ENCODE data around the gene PADI1. TPM values are rescaled to one million over a fixed set of nuclear protein-coding genes. Genes with fewer than 3 reads are reported as not detected.

Gene PADI1
- total RNA-seq, 1 experiment from 2014 or later = 0.24 TPM

DNA sequence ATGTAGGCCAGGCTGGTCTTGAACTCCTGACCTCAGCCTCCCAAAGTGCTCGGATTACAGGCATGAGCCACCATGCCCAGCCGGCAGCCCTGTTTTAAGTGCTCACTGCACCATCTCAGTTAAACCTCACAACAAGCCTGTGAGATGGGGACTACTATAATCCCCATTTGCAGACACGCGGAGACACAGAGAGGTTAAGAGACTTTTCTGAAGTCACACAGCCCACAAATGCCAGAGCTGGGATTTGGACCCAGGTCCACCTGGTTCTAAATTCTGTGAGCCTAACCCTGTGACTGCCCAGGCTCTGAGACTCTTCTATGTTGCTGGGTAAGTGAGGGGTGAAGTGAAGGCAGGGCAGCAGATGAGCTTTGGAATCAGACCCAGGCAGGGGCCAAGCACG lies 6.4 kb downstream of the PADI1 start:
- DNase-seq = no peak
- Mint-ChIP-seq H3K4me3 (no peak overlapping the region), H3K27ac (no peak overlapping the region), H3K36me3 (ENCODE audit: insufficient read depth in 1 of 3, low read depth in 3 of 3) (no peaks in the 10 kb centered on the region), H3K9me3 (no peaks in the 10 kb centered on the region), H3K27me3 (ENCODE audit: low read depth) (peaks cover 6% of the 10 kb centered on the region), H3K4me1 (peaks cover 38 to 47% of the 10 kb centered on the region in 2 experiments)
- Histone ChIP-seq H3K23me2 (ENCODE audit: insufficient read length, low read depth, low read length, poor library complexity, severe bottlenecking) (no peaks in the 10 kb centered on the region), H3K4me1 (ENCODE audit: insufficient read depth, low read length) (no peaks in the 10 kb centered on the region; the same call in 1 of the 2 replicates), H3K27ac (ENCODE audit: insufficient read length, low read depth, low read length) (no peak overlapping the region), H4K20me1 (ENCODE audit: control insufficient read depth, insufficient read depth, insufficient read length) (no peaks in the 10 kb centered on the region), H3K79me1 (ENCODE audit: insufficient read depth, low read depth, low read length, poor library complexity, severe bottlenecking) (no peaks in the 10 kb centered on the region), H3K23ac (ENCODE audit: insufficient read length, low read depth, low read length) (no peak overlapping the region), H3K9me3 (ENCODE audit: control insufficient read depth, low read depth, low read length) (no peaks in the 10 kb centered on the region), H3T11ph (ENCODE audit: low read length) (no peak overlapping the region), H3K14ac (ENCODE audit: insufficient read depth, low read length) (no peak overlapping the region), H2AFZ (ENCODE audit: low read length) (no peak overlapping the region), H2BK5ac (ENCODE audit: insufficient read length, low read length) (no peak overlapping the region), H3K18ac (ENCODE audit: insufficient read length, low read depth, low read length) (no peak overlapping the region), H2BK12ac (ENCODE audit: insufficient read length, low read depth, low read length) (no peak overlapping the region), H3K56ac (ENCODE audit: insufficient read length, low read depth, low read length) (no peak overlapping the region), H3K79me2 (ENCODE audit: insufficient read depth, low read length) (no peaks in the 10 kb centered on the region), H4K8ac (replicated peaks; ENCODE audit: insufficient read length, low read depth, low read length) (no peak overlapping the region), H4K5ac (ENCODE audit: insufficient read length, low read depth, low read length) (no peak overlapping the region), H2BK120ac (ENCODE audit: low read depth, low read length, poor library complexity, severe bottlenecking) (no peak overlapping the region), H2AK5ac (ENCODE audit: insufficient read length, low read length) (no peak overlapping the region), H2BK15ac (ENCODE audit: low read depth, low read length) (no peak overlapping the region), H2BK20ac (ENCODE audit: low read depth, low read length, poor library complexity, severe bottlenecking) (no peak overlapping the region), H4K91ac (ENCODE audit: insufficient read length, low read depth, low read length) (no peak overlapping the region), H3K27me3 (ENCODE audit: insufficient read depth, low read length) (no peaks in the 10 kb centered on the region), H3K4me2 (ENCODE audit: insufficient read depth, insufficient read length, low read length) (no peak overlapping the region), H3K4ac (ENCODE audit: low read depth, low read length) (no peak overlapping the region), H3K9ac (ENCODE audit: extremely low read depth, insufficient read length, low read length) (no peak overlapping the region)
- no CpG with 5 or more reads among the region's 5 CpGs for WGBS (ENCODE audit: extremely low coverage, insufficient read length, low lambda C conversion rate)
- no peak for TF ChIP-seq CTCF (conservative IDR thresholded peaks at IDR 0.05)

All from H9 (cell line).